HepG2 (cell line): ENCODE measurements around the gene KIAA1191. TPM values are rescaled to one million over a fixed set of nuclear protein-coding genes. Genes with fewer than 3 reads are reported as not detected.
A peak's percentile ranks its signal among the peaks of the same experiment; 100 is the strongest.

ENCODE experiments used
- FLYWCH1 ChIP-seq: sonication (generic); formaldehyde crosslinking; IDR thresholded peaks from 2 replicates; pipeline ENCODE4 v1.8.1; 2023; ENCODE audit warnings: mild to moderate bottlenecking, missing genetic modification reagents
- FOSL1 ChIP-seq: sonication (generic); formaldehyde crosslinking; IDR thresholded peaks from 2 replicates; pipeline ENCODE4 v1.9.0; 2021; ENCODE audit warnings: missing genetic modification reagents, borderline replicate concordance
- FOXK2 ChIP-seq: fragments of 450-650 bp; IDR thresholded peaks from 2 replicates; pipeline ENCODE4 v1.6.1; 2016
- FOXO1 ChIP-seq: sonication (generic); formaldehyde crosslinking; IDR thresholded peaks from 2 replicates; pipeline ENCODE4 v1.4.0; 2020; ENCODE audit warnings: missing genetic modification reagents
- GABPB1 ChIP-seq: IDR thresholded peaks from 2 replicates; pipeline ENCODE4 v1.6.1; 2016; ENCODE audit warnings: mild to moderate bottlenecking, missing genetic modification reagents, moderate library complexity, missing compliant biosample characterization
- GATA4 ChIP-seq: sonication (generic); IDR thresholded peaks from 2 replicates; pipeline ENCODE4 v1.6.1; 2016; ENCODE audit warnings: antibody characterized with exemption, low read depth, borderline replicate concordance
- GPN1 ChIP-seq: sonication (generic); formaldehyde crosslinking; IDR thresholded peaks from 2 replicates; pipeline ENCODE4 v1.5.1; 2020; ENCODE audit warnings: missing genetic modification reagents, borderline replicate concordance
- HCFC1 ChIP-seq: fragments of 150-350 bp; IDR thresholded peaks from 2 replicates; pipeline ENCODE4 v1.6.1; 2014; ENCODE audit warnings: low read depth, low read length
- HDAC6 ChIP-seq: fragments of 200-600 bp; sonication (generic); IDR thresholded peaks from 2 replicates; pipeline ENCODE4 v1.7.0; 2017; ENCODE audit warnings: mild to moderate bottlenecking, antibody characterized with exemption, low read length, low read depth
- JUN ChIP-seq: sonication (generic); formaldehyde crosslinking; IDR thresholded peaks from 2 replicates; pipeline ENCODE4 v1.4.0; 2020; ENCODE audit warnings: mild to moderate bottlenecking, missing genetic modification reagents
- KMT2A ChIP-seq: sonication (generic); formaldehyde crosslinking; IDR thresholded peaks from 2 replicates; pipeline ENCODE4 v1.4.0; 2020; ENCODE audit warnings: missing genetic modification reagents
- MIER2 ChIP-seq: IDR thresholded peaks from 2 replicates; pipeline ENCODE4 v1.6.1; 2016; ENCODE audit warnings: missing biosample characterization, missing genetic modification reagents
- MLX ChIP-seq: IDR thresholded peaks from 2 replicates; pipeline ENCODE4 v1.6.1; 2016
- MTA3 ChIP-seq: sonication (generic); formaldehyde crosslinking; IDR thresholded peaks from 2 replicates; pipeline ENCODE4 v1.4.0; 2020; ENCODE audit warnings: missing genetic modification reagents
- STAG1 ChIP-seq: sonication (generic); formaldehyde crosslinking; IDR thresholded peaks from 2 replicates; pipeline ENCODE4 v1.4.0; 2020; ENCODE audit warnings: missing genetic modification reagents
- TCF7L2 ChIP-seq: IDR thresholded peaks from 2 replicates; pipeline ENCODE4 v1.6.1; 2011; ENCODE audit warnings: mild to moderate bottlenecking, low read depth, low read length, moderate library complexity
- ZBTB20 ChIP-seq: sonication (generic); formaldehyde crosslinking; IDR thresholded peaks from 2 replicates; pipeline ENCODE4 v1.8.1; 2023; ENCODE audit warnings: missing genetic modification reagents, low read depth, mild to moderate bottlenecking, borderline replicate concordance
- ZBTB26 ChIP-seq: IDR thresholded peaks from 2 replicates; pipeline ENCODE4 v1.6.1; 2016; ENCODE audit warnings: missing compliant biosample characterization, missing genetic modification reagents, borderline replicate concordance
- ZNF136 ChIP-seq: sonication (generic); formaldehyde crosslinking; IDR thresholded peaks from 2 replicates; pipeline ENCODE4 v1.8.1; 2022; ENCODE audit warnings: low read depth, mild to moderate bottlenecking, moderate library complexity, missing genetic modification reagents
- ZNF280D ChIP-seq: sonication (generic); formaldehyde crosslinking; IDR thresholded peaks from 2 replicates; pipeline ENCODE4 v1.5.1; 2020; ENCODE audit warnings: mild to moderate bottlenecking, missing genetic modification reagents
- ZNF484 ChIP-seq: sonication (generic); formaldehyde crosslinking; IDR thresholded peaks from 2 replicates; pipeline ENCODE4 v1.5.1; 2020; ENCODE audit warnings: mild to moderate bottlenecking, low read depth, missing genetic modification reagents, borderline replicate concordance
- ZNF7 ChIP-seq: IDR thresholded peaks from 2 replicates; pipeline ENCODE4 v1.6.1; 2016; ENCODE audit warnings: missing biosample characterization, missing genetic modification reagents
- ZNF83 ChIP-seq: sonication (generic); formaldehyde crosslinking; IDR thresholded peaks from 2 replicates; pipeline ENCODE4 v1.4.0; 2020; ENCODE audit warnings: missing genetic modification reagents, mild to moderate bottlenecking, borderline replicate concordance
- polyA plus RNA-seq, 8 experiments: library from polyadenylated mRNA; depleted of rRNA in 3 of 8; stranded (reverse) in 7 of 8; unstranded in 1 of 8; fragments of >200 nt; fragmentation: Illumina TruSeq in 4 of 8; extraction: Trizol in 4 of 8; gene quantifications; 2 replicates each; pipeline versions ENCODE4 v1.2.1 to v1.2.3, GENCODE V29; 2011 to 2016; ENCODE audit warnings: low read depth in 4 of 8, missing spikeins in 1 of 8, mixed read lengths in 1 of 8; ENCODE audit not compliant: insufficient read depth in 1 of 8
- total RNA-seq, 5 experiments: library from RNA; depleted of rRNA; stranded (reverse); fragments of >200 nt; fragmentation: Illumina TruSeq; extraction: Trizol; gene quantifications; 2 replicates each; pipeline ENCODE4 v1.2.3, GENCODE V29; 2016; ENCODE audit warnings: low read depth in 1 of 5

The KIAA1191 gene
- total and polyA plus RNA-seq, 2 of the 13 experiments (the other 11 are each of a cell fraction or from before 2014, with no cell fraction given), result 63.6 to 103 TPM

- TF ChIP-seq FLYWCH1 (no peak), ZNF484 (CRISPR knock-in tag) (no peak), ZNF83 (CRISPR knock-in tag) (no peak; the same call in 1 of the 2 replicates), MLX (CRISPR knock-in tag) (peak; percentile 45; the same call in 1 of the 2 replicates), STAG1 (CRISPR knock-in tag) (peak; percentile 44), ZNF7 (CRISPR knock-in tag) (0 out of 2 replicates have a peak, but pooled peaks have one; percentile 30), TCF7L2 (no peak), GABPB1 (peak; percentile 92), JUN (CRISPR knock-in tag) (0 out of 2 replicates have a peak, but pooled peaks have one; percentile 42), MIER2 (CRISPR knock-in tag) (peak; percentile 20; the same call in 1 of the 2 replicates), GATA4 (peak; percentile 76; the same call in 1 of the 2 replicates), ZNF280D (CRISPR knock-in tag) (0 out of 2 replicates have a peak, but pooled peaks have one; percentile 31), FOXK2 (no peak), FOSL1 (CRISPR knock-in tag) (no peak), FOXO1 (peak; percentile 70; the same call in 1 of the 2 replicates), ZBTB20 (no peak), ZNF136 (CRISPR knock-in tag) (no peak), HCFC1 (peak; percentile 91), MTA3 (no peak), GPN1 (CRISPR knock-in tag) (no peak), ZBTB26 (CRISPR knock-in tag) (peak; percentile 71), KMT2A (CRISPR knock-in tag) (peak; percentile 94), HDAC6 (no peak)
Observed at GRCh38 chr5:176361437-176362232, at the start of gene KIAA1191 (continued).
